Lung microvascular endothelial cell (primary cell): ENCODE results near the gene NMBR. TPM values are rescaled to one million over a fixed set of nuclear protein-coding genes. Genes with fewer than 3 reads are reported as not detected.
"Not testable (repeated sequence)": the region's sequence is repeated elsewhere in the genome, so short reads cannot be mapped to it uniquely, and the experiment has no call there.

ENCODE experiments used
- DNase-seq, 2 donors: peaks; one replicate each; pipeline versions ENCODE4 v3.0.0 to v3.0.0-alpha.2; 2010; ENCODE audit warnings: low read depth in 2 of 2
- total RNA-seq: library from RNA; depleted of rRNA; stranded (reverse); fragments of >200 nt; gene quantifications from 2 replicates; pipeline ENCODE4 v1.2.1, GENCODE V29; 2014

The NMBR gene
- not detected in 2 replicates for total RNA-seq

- peak; percentile 100 for DNase-seq
These were observed at the start of gene NMBR, which contains the start of gene VTA1 for GRCh38 chr6:142146828-142147662. Gene NMBR (minus strand): TSS chr6:142147122. CDS start chr6:142088658, 58,464 bp downstream. Gene VTA1 (plus strand): TSS chr6:142147263. CDS start chr6:142147288, 25 bp downstream.

- peak in 1 of 2 donors; percentile 24 for DNase-seq
These were observed 49.1 kb upstream of the NMBR start for GRCh38 chr6:142195862-142196541.

- DNase-seq = no peak
These were observed 46.7 kb upstream of the NMBR start for GRCh38 chr6:142193621-142194020.

- DNase-seq = no peak
These were observed 45.4 kb upstream of the NMBR start for GRCh38 chr6:142192343-142192742.

- DNase-seq = no peak
These were observed 42.1 kb upstream of the NMBR start for GRCh38 chr6:142189057-142189456.

GRCh38 chr6:142188341-142188740, 41.4 kb upstream of the NMBR start:
- not testable (repeated sequence) for DNase-seq

- DNase-seq = peak; percentile 37 to 92
These were observed 40.3 kb upstream of the NMBR start for GRCh38 chr6:142187209-142187608.

GRCh38 chr6:142185641-142186040, 38.7 kb upstream of the NMBR start:
- no peak for DNase-seq

- no peak for DNase-seq
These were observed 37.4 kb upstream of the NMBR start for GRCh38 chr6:142184307-142184706.

- peak in 1 of 2 donors; percentile 24 for DNase-seq
These were observed 36.4 kb upstream of the NMBR start for GRCh38 chr6:142183351-142183750.

GRCh38 chr6:142182004-142182403, 35.1 kb upstream of the NMBR start:
- DNase-seq = no peak

GRCh38 chr6:142178129-142178528, 31.2 kb upstream of the NMBR start:
- DNase-seq = no peak

- no peak for DNase-seq
These were observed 27.8 kb upstream of the NMBR start for GRCh38 chr6:142174703-142175102.

- DNase-seq = no peak
These were observed 27.1 kb upstream of the NMBR start for GRCh38 chr6:142173980-142174379.

GRCh38 chr6:142172758-142173157, 25.8 kb upstream of the NMBR start:
- DNase-seq = no peak

GRCh38 chr6:142171351-142171750, 24.4 kb upstream of the NMBR start:
- no peak for DNase-seq

- DNase-seq = peak in 1 of 2 donors; percentile 29
These were observed 20.6 kb upstream of the NMBR start for GRCh38 chr6:142167486-142167885.

GRCh38 chr6:142167071-142167470, 20.1 kb upstream of the NMBR start:
- DNase-seq = peak in 1 of 2 donors; percentile 20

- no peak for DNase-seq
These were observed 18.3 kb upstream of the NMBR start for GRCh38 chr6:142165227-142165626.

- DNase-seq = no peak
These were observed 15.9 kb upstream of the NMBR start for GRCh38 chr6:142162780-142163179.

GRCh38 chr6:142156758-142157068, 9.8 kb upstream of the NMBR start:
- DNase-seq = not testable (repeated sequence)

- peak; percentile 46 to 53 for DNase-seq
These were observed 9.2 kb upstream of the NMBR start for GRCh38 chr6:142155895-142156757.
